Esophagus muscularis mucosa (tissue), 4 donors: ENCODE measurements around the gene TMEM82. TPM values are rescaled to one million over a fixed set of nuclear protein-coding genes. Genes with fewer than 3 reads are reported as not detected.
A peak's percentile ranks its signal among the peaks of the same experiment; 100 is the strongest.

ENCODE experiments used
- DNase-seq: peaks from one replicate; pipeline ENCODE4 v3.0.0-alpha.2; 2017; ENCODE audit errors: extremely low spot score
- H3K27ac ChIP-seq, 4 donors: fragments of 200-600 bp; sonication (generic); replicated peaks in 1 of 4; 1 replicate in 3 of 4; 2 replicates in 1 of 4; pipeline ENCODE4 v1.5.1; 2016 to 2019; ENCODE audit warnings: mild to moderate bottlenecking in 1 of 4
- H3K27me3 ChIP-seq, 4 donors: fragments of 200-600 bp; sonication (generic); one replicate each; pipeline versions ENCODE4 v1.5.1 to v1.6.0; 2016 to 2019
- H3K36me3 ChIP-seq, 4 donors: fragments of 200-600 bp; sonication (generic); one replicate each; pipeline ENCODE4 v1.5.1; 2016 to 2019
- H3K4me1 ChIP-seq, 4 donors: fragments of 200-600 bp; sonication (generic); one replicate each; pipeline ENCODE4 v1.5.1; 2016 to 2019
- H3K4me3 ChIP-seq, 4 donors: fragments of 200-600 bp; sonication (generic); 1 replicate in 2 of 4; 2 replicates in 2 of 4; pipeline ENCODE4 v1.5.1; 2016 to 2019; ENCODE audit warnings: mild to moderate bottlenecking in 4 of 4, moderate library complexity in 1 of 4
- H3K9me3 ChIP-seq, 4 donors: fragments of 200-600 bp; sonication (generic); 1 replicate in 3 of 4; 2 replicates in 1 of 4; pipeline ENCODE4 v1.5.1; 2016 to 2019
- CTCF ChIP-seq, 3 experiments: fragments of 200-600 bp in 2 of 3; fragments of 450-650 bp in 1 of 3; sonication (generic) in 2 of 3; IDR thresholded peaks; one replicate each; pipeline ENCODE4 v1.5.1; 2017 to 2019; ENCODE audit warnings: antibody characterized with exemption in 3 of 3, mild to moderate bottlenecking in 2 of 3, moderate library complexity in 1 of 3
- EP300 ChIP-seq: sonication (generic); formaldehyde crosslinking; IDR thresholded peaks from one replicate; pipeline ENCODE4 v1.6.1; 2017; ENCODE audit warnings: antibody characterized with exemption
- POLR2A ChIP-seq: fragments of 450-650 bp; IDR thresholded peaks from one replicate; pipeline ENCODE4 v1.6.1; 2017; ENCODE audit warnings: antibody characterized with exemption, moderate library complexity, mild to moderate bottlenecking, low read depth
- POLR2AphosphoS5 ChIP-seq, 2 donors: sonication (generic); formaldehyde crosslinking; IDR thresholded peaks; one replicate each; pipeline ENCODE4 v1.6.1; 2017; ENCODE audit warnings: antibody characterized with exemption in 2 of 2
- WGBS: methylation state at CpG from one replicate; pipeline ENCODE4 v1.1.5; 2018; 5-methylcytosine and 5-hydroxymethylcytosine counted together
- intact Hi-C: fragments of 100-400 bp; cut with DNase I; formaldehyde crosslinking; loops from one replicate; pipeline ENCODE4 v1.15.1; 2023
- total RNA-seq, 4 donors: library from RNA; depleted of rRNA; stranded (reverse); fragments of >200 nt; gene quantifications; one replicate each; pipeline versions ENCODE4 v1.1.0 to v1.2.1, GENCODE V29; 2016

TMEM82 gene
- total RNA-seq, 4 donors from 2014 or later, result not detected

GRCh38 chr1:15786581-15786980, 44.3 kb downstream of the TMEM82 start:
- WGBS, result 86% methylated on average over 8 of the region's 10 CpGs

GRCh38 chr1:15788624-15789301, 46.5 kb downstream of the TMEM82 start:
- TF ChIP-seq POLR2AphosphoS5 (IDR thresholded peaks at IDR 0.05) (no peak), CTCF (IDR thresholded peaks at IDR 0.05) (no peak), POLR2A (no peak), EP300 (no peak)
- Histone ChIP-seq H3K27me3 (no peaks in the 10 kb centered on the region), H3K4me3 (no peak overlapping the region), H3K4me1 (peaks cover 3 to 25% (median 20%) of the 10 kb centered on the region in 4 donors), H3K27ac (no peak overlapping the region), H3K36me3 (peaks cover 9 to 23% (median 15%) of the 10 kb centered on the region in 4 donors), H3K9me3 (no peaks in the 10 kb centered on the region)
- no peak for DNase-seq
- 80% methylated on average over 13 of the region's 13 CpGs for WGBS
- intact Hi-C loops, result no loop called here

More at GRCh38 chr1:15786581-15786980, 44.3 kb downstream of the TMEM82 start:
- H3K36me3 ChIP-seq, result peaks cover 9 to 32% (median 28%) of the 10 kb centered on the region in 4 donors
- TF ChIP-seq EP300 (no peak), POLR2AphosphoS5 (IDR thresholded peaks at IDR 0.05) (no peak), CTCF (IDR thresholded peaks at IDR 0.05) (no peak), POLR2A (no peak)
- intact Hi-C loops, result no loop called here
- H3K27ac ChIP-seq, result no peak overlapping the region
- H3K9me3 ChIP-seq, result no peaks in the 10 kb centered on the region
- peaks cover 0 to 13% (median 12%) of the 10 kb centered on the region in 4 donors for H3K4me1 ChIP-seq
- H3K27me3 ChIP-seq, result no peaks in the 10 kb centered on the region
- DNase-seq, result no peak
- H3K4me3 ChIP-seq, result no peak overlapping the region

GRCh38 chr1:15796086-15796462, 53.8 kb downstream of the TMEM82 start:
- TF ChIP-seq EP300 (no peak), POLR2A (no peak), POLR2AphosphoS5 (IDR thresholded peaks at IDR 0.05) (no peak), CTCF (IDR thresholded peaks at IDR 0.05) (no peak)
- no peak for DNase-seq
- Histone ChIP-seq H3K4me1 (peaks cover 22 to 72% (median 48%) of the 10 kb centered on the region in 4 donors), H3K27ac (peak overlapping the region; percentile 51 to 60 (median 56)), H3K9me3 (no peaks in the 10 kb centered on the region), H3K4me3 (no peak overlapping the region), H3K36me3 (no peaks in the 10 kb centered on the region), H3K27me3 (no peaks in the 10 kb centered on the region)
- 93% methylated on average over 2 of the region's 2 CpGs for WGBS
- intact Hi-C loops, result no loop called here

Other genes with a start within 250 kb of the TMEM82 start
- gene CASP9, start 218.3 kb upstream of the TMEM82 start, total RNA-seq, result 10 to 100 TPM in 3 of 4 donors, 1 to 10 TPM in 1; 9.1 to 12.6 (median 11.0) TPM
- 10 to 100 TPM; 12.0 to 13.0 (median 12.4) TPM for gene DNAJC16, start 215.7 kb upstream of the TMEM82 start, total RNA-seq
- gene AGMAT, start 157.4 kb upstream of the TMEM82 start, total RNA-seq, result not detected
- 10 to 100 TPM; 14.4 to 24.9 (median 17.2) TPM for gene DDI2, start 125.0 kb upstream of the TMEM82 start, total RNA-seq
- gene PLEKHM2, start 58.2 kb upstream of the TMEM82 start, total RNA-seq, result 10 to 100 TPM; 44.4 to 68.2 (median 55.2) TPM
- under 1 TPM; 0.66 to 0.97 (median 0.76) TPM for gene SLC25A34, start 6.2 kb upstream of the TMEM82 start, total RNA-seq
- 100 to 1,000 TPM in 1 of 4 donors, 10 to 100 TPM in 3; 44.9 to 115 (median 71.8) TPM for gene FBLIM1, start 16.3 kb downstream of the TMEM82 start, total RNA-seq
- gene UQCRHL, start 65.2 kb downstream of the TMEM82 start, total RNA-seq, result 1 to 10 TPM in 2 of 4 donors, under 1 TPM in 2; 0.52 to 1.3 (median 0.95) TPM
- gene SPEN, start 105.2 kb downstream of the TMEM82 start, total RNA-seq, result 10 to 100 TPM; 34.6 to 49.9 (median 44.7) TPM
- gene ZBTB17, start 233.6 kb downstream of the TMEM82 start, total RNA-seq, result 10 to 100 TPM; 29.5 to 40.8 (median 34.6) TPM